ENCODE measurements around the gene BHMT2. TPM values are rescaled to one million over a fixed set of nuclear protein-coding genes. Genes with fewer than 3 reads are reported as not detected.

The BHMT2 gene
- total and polyA plus RNA-seq, 10 of the 15 experiments (the other 5 are each of a cell fraction or from before 2014, with no cell fraction given), result not detected

- H2AFZ ChIP-seq (ENCODE audit: control insufficient read depth, low read depth, low read length), result no peak overlapping the region
- no peaks in the 10 kb centered on the region for H3K9me3 ChIP-seq (replicated peaks; ENCODE audit: control insufficient read depth, insufficient read depth, low read length)
- DNase-seq (ENCODE audit: low read depth, low spot score) (no peak), FAIRE-seq (no peak), ATAC-seq (no peak)
- no peaks in the 10 kb centered on the region for H3K79me2 ChIP-seq (ENCODE audit: control insufficient read depth, insufficient read depth, low read length)
- H3K4me3 ChIP-seq, result no peak overlapping the region
- no peak overlapping the region for H3K4me2 ChIP-seq (ENCODE audit: control insufficient read depth, insufficient read depth)
- in situ Hi-C loops (cut with MboI) (no loop called here), intact Hi-C loops (cut with micrococcal nuclease; ENCODE audit: unreplicated experiment) (no loop called here)
- no peak overlapping the region for H3K27ac ChIP-seq (ENCODE audit: control insufficient read depth, insufficient read depth)
- TF ChIP-seq HSF1 (IDR thresholded peaks at IDR 0.05; ENCODE audit: low read depth, low read length) (no peak), NR2C2 (IDR thresholded peaks at IDR 0.05; ENCODE audit: borderline replicate concordance, control insufficient read depth, insufficient read length, low read depth) (no peak), USF1 (IDR thresholded peaks at IDR 0.05; ENCODE audit: borderline replicate concordance, extremely low read length, insufficient read depth, low read depth, low read length) (no peak), ZZZ3 (IDR thresholded peaks at IDR 0.05; ENCODE audit: control insufficient read depth, insufficient read length, low read depth) (no peak)
- ChIA-PET SMC1A (ENCODE audit: uncharacterized antibody, unreplicated experiment) (interaction anchor here (1.3 to 1.8 kb wide), 2 partner anchors 12 to 35 kb away, joined by 4 to 6 read pairs; no protein-coding TSS in a partner anchor), POLR2A (no interaction called here), CTCF (interaction anchor here (1.0 to 8.9 kb wide), 4 partner anchors 14 to 149 kb away, joined by 4 to 68 read pairs (median 9); no protein-coding TSS in a partner anchor), RAD21 (ENCODE audit: unreplicated experiment) (interaction anchor here (1.2 kb wide), 1 partner anchor 84 kb away, joined by 3 read pairs; no protein-coding TSS in a partner anchor)
- H4K20me1 ChIP-seq (ENCODE audit: control insufficient read depth, insufficient read depth), result no peaks in the 10 kb centered on the region
- no peaks in the 10 kb centered on the region for H3K36me3 ChIP-seq (ENCODE audit: control insufficient read depth in 2 of 2, insufficient read depth in 2 of 2, low read length in 1 of 2)
- no peak overlapping the region for H3K9ac ChIP-seq (ENCODE audit: control insufficient read depth, insufficient read depth, low read length)
- H3K4me1 ChIP-seq (ENCODE audit: control insufficient read depth, insufficient read depth, low read length), result no peaks in the 10 kb centered on the region
- no peaks in the 10 kb centered on the region; a peak in 2 of 4 replicates for H3K27me3 ChIP-seq (replicated peaks in 1 of 2; ENCODE audit: control insufficient read depth in 2 of 2, insufficient read depth in 2 of 2, low read length in 1 of 2)
- no TSS peak for BruUV-seq (replicated peaks)
Observed at GRCh38 chr5:79048437-79048836, 21.1 kb upstream of the BHMT2 start.

- DNase-seq (ENCODE audit: low read depth, low spot score) (no peak), FAIRE-seq (no peak), ATAC-seq (no peak)
- Histone ChIP-seq H3K9ac (ENCODE audit: control insufficient read depth, insufficient read depth, low read length) (no peak overlapping the region), H3K36me3 (ENCODE audit: control insufficient read depth in 2 of 2, insufficient read depth in 2 of 2, low read length in 1 of 2) (no peaks in the 10 kb centered on the region), H2AFZ (ENCODE audit: control insufficient read depth, low read depth, low read length) (no peak overlapping the region), H3K4me3 (no peak overlapping the region), H3K9me3 (replicated peaks; ENCODE audit: control insufficient read depth, insufficient read depth, low read length) (no peaks in the 10 kb centered on the region), H4K20me1 (ENCODE audit: control insufficient read depth, insufficient read depth) (no peaks in the 10 kb centered on the region), H3K27me3 (replicated peaks in 1 of 2; ENCODE audit: control insufficient read depth in 2 of 2, insufficient read depth in 2 of 2, low read length in 1 of 2) (peaks cover 0 to 2% of the 10 kb centered on the region in 2 experiments; a peak in 2 of 4 replicates), H3K4me1 (ENCODE audit: control insufficient read depth, insufficient read depth, low read length) (no peaks in the 10 kb centered on the region), H3K4me2 (ENCODE audit: control insufficient read depth, insufficient read depth) (no peak overlapping the region), H3K27ac (ENCODE audit: control insufficient read depth, insufficient read depth) (no peak overlapping the region), H3K79me2 (ENCODE audit: control insufficient read depth, insufficient read depth, low read length) (no peaks in the 10 kb centered on the region)
- intact Hi-C loops (cut with micrococcal nuclease; ENCODE audit: unreplicated experiment), result no loop called here
- SMC1A ChIA-PET (ENCODE audit: uncharacterized antibody, unreplicated experiment), result no interaction called here
- POLR2A ChIA-PET, result no interaction called here
- WGBS (ENCODE audit: insufficient coverage, insufficient replicate concordance, low lambda C conversion rate, missing lambda C conversion rate), result 33% methylated on average over 3 of the region's 3 CpGs
- BruUV-seq (replicated peaks), result no TSS peak
- RAD21 ChIA-PET (ENCODE audit: unreplicated experiment), result no interaction called here
- in situ Hi-C loops (cut with MboI), result no loop called here
- CTCF ChIA-PET, result no interaction called here
- TF ChIP-seq LARP7 (IDR thresholded peaks at IDR 0.05), result no peak
- TF ChIP-seq EP300 (IDR thresholded peaks at IDR 0.05; ENCODE audit: borderline replicate concordance in 1 of 2, control insufficient read depth in 1 of 2, low read depth in 2 of 2, low read length in 2 of 2), result no peak
- no peak for TF ChIP-seq NRF1 (conservative IDR thresholded peaks at IDR 0.05; ENCODE audit: low read depth, low read length)
- TF ChIP-seq TBL1XR1 (IDR thresholded peaks at IDR 0.05; ENCODE audit: low read depth, low read length), result no peak
- TF ChIP-seq PKNOX1 (IDR thresholded peaks at IDR 0.05), result no peak
- no peak for TF ChIP-seq BCLAF1 (IDR thresholded peaks at IDR 0.05)
- no peak for TF ChIP-seq RFX5 (IDR thresholded peaks at IDR 0.05; ENCODE audit: low read depth, low read length)
Observed at GRCh38 chr5:79050498-79050897, 19.1 kb upstream of the BHMT2 start.

Data from GM12878 (cell line).